Mesenchymal stem cell (in vitro differentiated cells and primary cell): ENCODE measurements around the gene C1orf198.
A peak's percentile ranks its signal among the peaks of the same experiment; 100 is the strongest.

Source experiments
- DNase-seq: peaks from one replicate; pipeline ENCODE4 v3.0.0-alpha.2; 2013
- H2AFZ ChIP-seq: one replicate; pipeline ENCODE4 v1.6.1; 2013; ENCODE audit warnings: low read depth, mild to moderate bottlenecking, control low read depth, inconsistent platforms, low read length, moderate library complexity
- H2AK5ac ChIP-seq: 2 replicates; pipeline ENCODE4 v1.6.1; 2013; ENCODE audit warnings: low read length, moderate library complexity, mild to moderate bottlenecking, inconsistent platforms; ENCODE audit not compliant: severe bottlenecking
- H2BK120ac ChIP-seq: one replicate; pipeline ENCODE4 v1.6.1; 2013; ENCODE audit warnings: low read depth, mild to moderate bottlenecking, inconsistent platforms, low read length, moderate library complexity
- H2BK12ac ChIP-seq, 2 experiments: one replicate each; pipeline ENCODE4 v1.6.1; 2013; ENCODE audit warnings: inconsistent platforms in 2 of 2, low read length in 2 of 2, mild to moderate bottlenecking in 2 of 2, moderate library complexity in 2 of 2, control low read depth in 1 of 2
- H2BK15ac ChIP-seq: one replicate; pipeline ENCODE4 v1.6.1; 2013; ENCODE audit warnings: mild to moderate bottlenecking, low read depth, inconsistent platforms; ENCODE audit not compliant: poor library complexity, severe bottlenecking
- H2BK5ac ChIP-seq: 2 replicates; pipeline ENCODE4 v1.6.1; 2013; ENCODE audit warnings: low read depth, mild to moderate bottlenecking, low read length, control low read depth, inconsistent platforms; ENCODE audit not compliant: poor library complexity, severe bottlenecking
- H3K14ac ChIP-seq, 2 experiments: one replicate each; pipeline ENCODE4 v1.6.1; 2013; ENCODE audit warnings: inconsistent platforms in 2 of 2, low read length in 2 of 2, control low read depth in 1 of 2, mild to moderate bottlenecking in 1 of 2, moderate library complexity in 1 of 2
- H3K18ac ChIP-seq, 2 experiments: one replicate each; pipeline ENCODE4 v1.6.1; 2013; ENCODE audit warnings: inconsistent platforms in 2 of 2, low read length in 2 of 2, control low read depth in 1 of 2, low read depth in 1 of 2, mild to moderate bottlenecking in 1 of 2
- H3K23ac ChIP-seq, 2 experiments: one replicate each; pipeline ENCODE4 v1.6.1; 2013; ENCODE audit warnings: inconsistent platforms in 2 of 2, low read length in 2 of 2, mild to moderate bottlenecking in 2 of 2, moderate library complexity in 2 of 2, control low read depth in 1 of 2
- H3K27ac ChIP-seq: 2 replicates; pipeline ENCODE4 v1.5.1; 2013; ENCODE audit warnings: mild to moderate bottlenecking, moderate library complexity, low read length, control low read depth, inconsistent platforms; ENCODE audit not compliant: poor library complexity, severe bottlenecking
- H3K27me3 ChIP-seq, 2 experiments: 2 replicates each; pipeline versions ENCODE4 v1.6.1 to v1.7.0; 2013; ENCODE audit warnings: low read length in 2 of 2, mild to moderate bottlenecking in 2 of 2, moderate library complexity in 2 of 2, control low read depth in 1 of 2, inconsistent platforms in 1 of 2; ENCODE audit not compliant: control insufficient read depth in 1 of 2, insufficient read depth in 1 of 2
- H3K36me3 ChIP-seq, 2 experiments: 2 replicates each; pipeline versions ENCODE4 v1.6.1 to v1.7.0; 2013; ENCODE audit warnings: low read length in 2 of 2, control low read depth in 1 of 2, inconsistent platforms in 1 of 2, low read depth in 1 of 2, mild to moderate bottlenecking in 1 of 2; ENCODE audit not compliant: insufficient read depth in 2 of 2, control insufficient read depth in 1 of 2
- H3K4ac ChIP-seq, 2 experiments: one replicate each; pipeline ENCODE4 v1.6.1; 2013; ENCODE audit warnings: inconsistent platforms in 2 of 2, low read length in 2 of 2, mild to moderate bottlenecking in 2 of 2, moderate library complexity in 2 of 2, control low read depth in 1 of 2, low read depth in 1 of 2
- H3K4me1 ChIP-seq: 2 replicates; pipeline ENCODE4 v1.6.1; 2013; ENCODE audit warnings: low read depth, low read length, control low read depth; ENCODE audit not compliant: control insufficient read depth, insufficient read depth
- H3K4me2 ChIP-seq: 2 replicates; pipeline ENCODE4 v1.6.1; 2013; ENCODE audit warnings: low read length, mild to moderate bottlenecking, inconsistent platforms; ENCODE audit not compliant: poor library complexity, severe bottlenecking
- H3K4me3 ChIP-seq, 2 experiments: 2 replicates each; pipeline versions ENCODE4 v1.5.1 to v1.7.0; 2013; ENCODE audit warnings: low read length in 2 of 2, mild to moderate bottlenecking in 2 of 2, control low read depth in 1 of 2, low read depth in 1 of 2; ENCODE audit not compliant: insufficient read depth in 1 of 2
- H3K79me1 ChIP-seq: replicated peaks from 2 replicates; pipeline ENCODE4 v1.6.1; 2013; ENCODE audit warnings: mild to moderate bottlenecking, control low read depth, low read length, inconsistent platforms; ENCODE audit not compliant: poor library complexity, severe bottlenecking
- H3K9ac ChIP-seq: 2 replicates; pipeline ENCODE4 v1.7.0; 2013; ENCODE audit warnings: mild to moderate bottlenecking, low read length, moderate library complexity
- H3K9me3 ChIP-seq: 2 replicates; pipeline ENCODE4 v1.7.0; 2013; ENCODE audit warnings: mild to moderate bottlenecking, low read length; ENCODE audit not compliant: control insufficient read depth
- H4K8ac ChIP-seq: one replicate; pipeline ENCODE4 v1.6.1; 2013; ENCODE audit warnings: inconsistent platforms, mild to moderate bottlenecking, low read length, moderate library complexity
- H4K91ac ChIP-seq: one replicate; pipeline ENCODE4 v1.6.1; 2013; ENCODE audit warnings: mild to moderate bottlenecking, low read length, inconsistent platforms
- WGBS: methylation state at CpG from one replicate; pipeline ENCODE4 v1.1.7; 2013; ENCODE audit warnings: mixed read lengths; 5-methylcytosine and 5-hydroxymethylcytosine counted together

C1orf198 gene

GRCh38 chr1:230854423-230854822 lies 13.9 kb downstream of the C1orf198 start:
- no peak overlapping the region for H3K4ac ChIP-seq
- no peak overlapping the region for H3K27ac ChIP-seq
- H2AK5ac ChIP-seq: peak overlapping the region; percentile 47
- H2BK120ac ChIP-seq: no peak overlapping the region
- H3K79me1 ChIP-seq: peaks cover 24% of the 10 kb centered on the region
- no peak overlapping the region for H3K14ac ChIP-seq
- peaks cover 53% of the 10 kb centered on the region for H3K4me1 ChIP-seq
- no peaks in the 10 kb centered on the region for H3K27me3 ChIP-seq
- WGBS: 98% methylated on average over 7 of the region's 7 CpGs
- no peak overlapping the region for H3K9ac ChIP-seq
- no peak overlapping the region for H3K23ac ChIP-seq
- H4K91ac ChIP-seq: no peak overlapping the region
- no peak overlapping the region for H2BK12ac ChIP-seq
- peaks cover 9% of the 10 kb centered on the region for H3K9me3 ChIP-seq
- no peak overlapping the region for H2AFZ ChIP-seq
- H2BK5ac ChIP-seq: no peak overlapping the region
- DNase-seq: no peak
- no peak overlapping the region for H3K4me3 ChIP-seq
- peaks cover 16 to 52% of the 10 kb centered on the region in 2 experiments for H3K36me3 ChIP-seq
- H4K8ac ChIP-seq: no peak overlapping the region
- no peak overlapping the region for H2BK15ac ChIP-seq
- no peak overlapping the region for H3K4me2 ChIP-seq
- no peak overlapping the region for H3K18ac ChIP-seq

- H3K79me1 ChIP-seq: peaks cover 25% of the 10 kb centered on the region
These were observed 14.6 kb downstream of the C1orf198 start for GRCh38 chr1:230853731-230854130.

GRCh38 chr1:230852959-230853358 lies 15.4 kb downstream of the C1orf198 start:
- Histone ChIP-seq H3K9ac (no peak overlapping the region), H3K36me3 (peaks cover 16 to 52% of the 10 kb centered on the region in 2 experiments), H2AFZ (no peak overlapping the region), H3K27me3 (no peaks in the 10 kb centered on the region), H3K4me1 (peaks cover 53% of the 10 kb centered on the region), H4K91ac (no peak overlapping the region), H3K4ac (no peak overlapping the region), H3K14ac (no peak overlapping the region), H3K27ac (no peak overlapping the region), H3K4me3 (no peak overlapping the region), H3K9me3 (peaks cover 9% of the 10 kb centered on the region), H2AK5ac (peak overlapping the region; percentile 10), H4K8ac (no peak overlapping the region), H2BK5ac (no peak overlapping the region), H3K18ac (no peak overlapping the region), H3K4me2 (no peak overlapping the region), H2BK15ac (no peak overlapping the region), H2BK120ac (no peak overlapping the region), H2BK12ac (no peak overlapping the region), H3K23ac (no peak overlapping the region), H3K79me1 (peaks cover 27% of the 10 kb centered on the region)
- 95% methylated on average over 6 of the region's 8 CpGs for WGBS
- DNase-seq: no peak

More at GRCh38 chr1:230853731-230854130, 14.6 kb downstream of the C1orf198 start:
- Histone ChIP-seq H3K36me3 (peaks cover 16 to 52% of the 10 kb centered on the region in 2 experiments), H3K4ac (no peak overlapping the region), H3K9ac (no peak overlapping the region), H2BK5ac (no peak overlapping the region), H3K14ac (no peak overlapping the region), H4K8ac (no peak overlapping the region), H2BK120ac (no peak overlapping the region), H2AFZ (no peak overlapping the region), H3K4me2 (no peak overlapping the region), H3K4me3 (no peak overlapping the region), H2AK5ac (no peak overlapping the region), H3K23ac (no peak overlapping the region), H3K9me3 (peaks cover 9% of the 10 kb centered on the region), H3K4me1 (peaks cover 54% of the 10 kb centered on the region), H3K27me3 (no peaks in the 10 kb centered on the region), H4K91ac (no peak overlapping the region), H2BK12ac (no peak overlapping the region), H3K27ac (no peak overlapping the region), H2BK15ac (no peak overlapping the region), H3K18ac (no peak overlapping the region)
- DNase-seq: no peak
- WGBS: 86% methylated on average over 3 of the region's 3 CpGs

GRCh38 chr1:230851291-230851691 lies 17.0 kb downstream of the C1orf198 start:
- peak overlapping the region; percentile 81 to 88 for H3K18ac ChIP-seq
- H4K8ac ChIP-seq: peak overlapping the region; percentile 33
- no peak overlapping the region for H2BK15ac ChIP-seq
- H2AFZ ChIP-seq: no peak overlapping the region
- H3K27me3 ChIP-seq: no peaks in the 10 kb centered on the region
- H3K4me2 ChIP-seq: peak overlapping the region; percentile 8
- H3K4me3 ChIP-seq: no peak overlapping the region
- H3K4me1 ChIP-seq: peaks cover 45% of the 10 kb centered on the region
- no peak overlapping the region for H2BK120ac ChIP-seq
- H3K23ac ChIP-seq: no peak overlapping the region
- peak overlapping the region in 1 of 2 experiments; percentile 71 for H3K4ac ChIP-seq
- H2BK12ac ChIP-seq: peak overlapping the region in 1 of 2 experiments; percentile 82
- peaks cover 16 to 51% of the 10 kb centered on the region in 2 experiments for H3K36me3 ChIP-seq
- H3K9ac ChIP-seq: no peak overlapping the region
- peak overlapping the region; percentile 87 for H4K91ac ChIP-seq
- peaks cover 34% of the 10 kb centered on the region for H3K79me1 ChIP-seq
- peak overlapping the region; percentile 78 for H2AK5ac ChIP-seq
- H3K27ac ChIP-seq: peak overlapping the region; percentile 86
- H3K9me3 ChIP-seq: peaks cover 9% of the 10 kb centered on the region
- peak overlapping the region; percentile 50 for H2BK5ac ChIP-seq
- 2% methylated on average over 5 of the region's 5 CpGs for WGBS
- H3K14ac ChIP-seq: peak overlapping the region in 1 of 2 experiments; percentile 84
- peak; percentile 82 for DNase-seq
